HG02678 (cell line): ENCODE results near the gene SPACA4.

Source experiments
- ATAC-seq: cut with Tn5 transposase; IDR thresholded peaks from one replicate; pipeline ENCODE4 v1.9.1; 2021; ENCODE audit warnings: mild to moderate bottlenecking, moderate library complexity; ENCODE audit not compliant: unreplicated experiment

Gene SPACA4

DNA sequence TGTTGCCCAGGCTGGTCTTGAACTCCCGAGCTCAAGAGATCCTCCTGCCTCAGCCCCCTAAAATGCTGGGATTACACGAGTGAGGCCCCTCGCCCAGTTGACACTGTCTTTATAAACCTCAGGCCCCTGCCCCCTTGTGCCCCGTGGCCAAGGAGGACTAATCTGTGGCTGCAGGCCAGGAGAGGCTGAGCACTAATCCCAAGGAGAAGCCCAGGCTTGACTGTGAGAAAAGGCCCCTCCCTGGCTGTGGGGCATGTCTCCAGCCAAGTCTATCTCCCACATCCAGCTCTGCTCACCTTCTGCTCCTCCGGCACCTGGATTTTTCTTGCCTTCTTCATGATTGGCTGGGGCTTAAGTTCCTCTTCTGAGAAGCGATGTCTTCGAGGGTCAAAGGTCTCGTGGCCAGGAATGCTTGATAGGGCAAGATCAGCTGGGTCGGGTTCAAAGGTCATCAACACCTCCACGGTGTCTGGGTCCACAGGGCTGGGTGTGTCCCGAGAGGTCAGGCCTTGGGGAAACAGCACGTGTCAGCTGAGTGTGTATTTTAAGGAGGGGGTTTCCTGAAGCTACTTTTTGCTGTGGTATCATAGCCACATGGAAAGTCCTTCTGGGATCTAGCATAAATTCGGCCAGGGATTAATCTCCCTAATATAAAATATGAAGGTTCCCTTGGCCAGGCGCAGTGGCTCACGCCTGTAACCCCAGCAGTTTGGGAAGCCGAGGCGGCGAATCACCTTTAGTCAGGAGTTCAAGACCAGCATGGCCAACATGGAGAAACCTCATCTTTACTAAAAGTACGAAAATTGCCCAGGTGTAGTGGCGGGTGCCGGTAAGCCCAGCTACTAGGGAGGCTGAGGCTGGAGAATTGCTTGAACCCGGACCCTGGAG lies 26.9 kb downstream of the SPACA4 start:
- ATAC-seq = no peak

DNA sequence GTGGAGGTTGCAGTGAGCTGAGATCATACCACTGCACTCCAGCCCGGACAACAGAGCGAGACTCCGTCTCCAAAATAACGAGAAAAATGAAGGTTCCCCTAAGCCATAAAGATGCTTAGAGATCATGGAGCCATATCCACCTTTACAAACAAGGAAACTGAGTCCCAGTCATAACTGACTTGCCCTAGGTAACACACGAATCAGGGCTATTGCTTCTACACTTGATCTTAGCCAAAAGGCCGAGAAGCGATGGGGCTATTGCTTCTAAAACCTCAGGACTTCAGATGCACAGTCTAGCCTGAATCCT lies 27.4 kb downstream of the SPACA4 start:
- ATAC-seq = no peak

DNA sequence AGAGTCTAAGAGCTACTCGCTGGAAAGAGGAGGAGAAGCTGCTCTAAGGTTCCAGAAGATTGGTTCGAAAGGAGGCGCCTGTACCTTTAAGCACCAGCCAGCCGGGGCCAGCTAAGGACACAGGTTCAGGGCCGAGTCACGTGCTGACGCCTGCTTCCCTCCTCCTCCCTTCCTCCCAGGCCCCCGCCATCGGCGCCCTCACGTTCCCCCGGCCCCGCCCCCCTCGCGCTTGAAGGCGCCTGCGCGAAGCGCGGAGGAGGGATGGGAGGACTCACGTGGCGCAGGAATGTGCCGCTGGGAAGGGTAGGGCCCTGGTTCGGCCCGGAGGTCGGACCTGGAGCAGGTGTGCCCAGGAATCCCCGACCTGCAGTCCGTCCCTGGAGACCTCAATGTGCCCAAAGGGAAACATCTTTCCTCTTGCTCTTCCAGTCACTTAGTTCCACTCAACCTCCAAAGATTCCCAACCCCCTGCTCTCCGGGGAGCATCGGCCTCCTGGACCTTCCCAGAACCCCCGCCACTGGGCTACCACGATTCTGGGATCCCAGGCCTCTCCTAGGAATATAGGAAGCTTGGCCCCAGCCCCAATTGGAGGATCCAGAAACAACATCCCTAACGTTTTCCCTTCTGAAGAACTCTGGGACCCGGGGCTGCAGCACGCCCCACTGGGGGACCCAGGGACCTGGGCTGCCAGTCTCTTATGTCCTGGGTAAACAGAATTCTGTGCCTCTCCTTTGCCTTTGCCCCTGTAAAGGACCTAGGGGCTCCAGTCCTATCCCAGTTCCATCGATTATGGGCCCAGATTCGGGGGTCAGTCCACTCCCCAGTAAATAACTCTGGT lies 28.1 kb downstream of the SPACA4 start:
- no peak for ATAC-seq

DNA sequence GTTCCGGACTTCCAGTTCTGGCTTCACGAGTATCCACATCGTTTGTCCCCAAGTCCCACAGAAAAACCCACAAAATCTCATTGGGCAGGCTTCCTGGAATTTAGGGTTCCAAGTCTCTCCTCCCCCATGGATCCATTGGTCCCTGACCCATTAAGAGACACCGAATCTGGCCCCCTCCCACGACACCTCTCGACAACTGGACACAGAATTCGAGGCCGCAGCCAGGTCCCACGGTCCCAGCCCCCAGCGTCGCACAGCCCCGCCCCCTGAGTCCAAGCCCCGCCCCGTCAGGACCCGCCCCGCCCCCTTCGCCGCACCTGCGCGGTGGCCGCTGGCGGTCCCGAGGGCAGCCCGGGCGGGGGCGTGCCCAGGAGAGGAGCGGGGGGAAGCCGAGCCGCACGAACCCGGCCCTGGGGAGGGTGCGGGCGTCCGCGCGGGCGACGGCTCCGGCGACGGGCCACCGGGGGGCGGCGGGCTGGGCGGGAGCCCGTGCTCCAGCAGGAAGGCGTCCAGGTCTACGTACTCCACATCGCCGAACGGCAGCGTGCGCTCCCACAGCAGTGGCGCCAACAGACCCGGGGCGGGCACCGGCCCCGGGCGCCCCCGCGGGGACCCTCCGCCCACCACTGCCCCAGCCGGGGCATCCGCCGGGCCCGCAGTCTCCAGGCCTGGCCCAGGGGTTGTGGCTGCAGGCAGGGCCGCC lies 28.9 kb downstream of the SPACA4 start:
- no peak for ATAC-seq

DNA sequence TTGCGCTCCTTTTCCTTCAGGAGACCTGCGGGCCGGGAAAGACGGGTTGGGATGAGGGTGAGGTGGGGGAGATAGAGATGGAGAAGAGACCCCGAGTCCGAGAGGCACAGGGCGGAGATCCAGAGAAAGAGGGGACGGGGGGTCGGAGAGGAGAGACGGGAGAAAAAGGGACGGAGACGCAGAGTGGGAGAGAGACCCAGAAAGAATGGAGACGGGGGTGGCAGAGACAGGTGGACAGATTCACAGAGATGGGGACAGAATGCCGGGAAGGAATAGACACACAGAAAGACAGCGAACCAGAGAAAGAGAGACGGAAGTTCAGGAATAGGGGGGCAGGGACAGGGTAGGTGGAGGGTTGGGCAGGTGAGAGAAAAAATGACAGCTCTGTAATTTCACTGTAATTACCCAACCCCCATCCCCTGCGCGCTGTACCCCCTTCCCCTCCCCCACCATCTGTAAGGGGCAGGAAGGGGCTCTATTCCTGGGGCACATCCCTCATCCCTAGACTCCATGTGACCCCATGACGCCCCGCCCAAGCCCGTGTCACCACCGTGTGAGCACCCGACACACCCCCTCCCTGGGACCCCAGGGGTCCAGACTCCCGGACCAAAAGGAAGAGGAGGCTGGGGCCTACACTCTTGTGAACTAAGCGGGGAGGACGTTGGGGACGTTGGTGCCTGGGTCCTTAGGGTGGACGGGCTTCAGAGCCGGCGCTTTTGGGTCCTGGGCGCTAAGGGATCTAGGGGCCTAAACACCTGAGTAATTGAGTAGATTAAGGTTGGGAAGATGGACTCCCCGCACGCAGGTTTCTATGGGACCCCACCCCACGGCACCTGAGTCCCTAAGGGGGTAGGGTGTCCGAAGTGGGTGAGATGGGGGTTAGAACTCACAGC lies 29.7 kb downstream of the SPACA4 start:
- ATAC-seq = no peak

DNA sequence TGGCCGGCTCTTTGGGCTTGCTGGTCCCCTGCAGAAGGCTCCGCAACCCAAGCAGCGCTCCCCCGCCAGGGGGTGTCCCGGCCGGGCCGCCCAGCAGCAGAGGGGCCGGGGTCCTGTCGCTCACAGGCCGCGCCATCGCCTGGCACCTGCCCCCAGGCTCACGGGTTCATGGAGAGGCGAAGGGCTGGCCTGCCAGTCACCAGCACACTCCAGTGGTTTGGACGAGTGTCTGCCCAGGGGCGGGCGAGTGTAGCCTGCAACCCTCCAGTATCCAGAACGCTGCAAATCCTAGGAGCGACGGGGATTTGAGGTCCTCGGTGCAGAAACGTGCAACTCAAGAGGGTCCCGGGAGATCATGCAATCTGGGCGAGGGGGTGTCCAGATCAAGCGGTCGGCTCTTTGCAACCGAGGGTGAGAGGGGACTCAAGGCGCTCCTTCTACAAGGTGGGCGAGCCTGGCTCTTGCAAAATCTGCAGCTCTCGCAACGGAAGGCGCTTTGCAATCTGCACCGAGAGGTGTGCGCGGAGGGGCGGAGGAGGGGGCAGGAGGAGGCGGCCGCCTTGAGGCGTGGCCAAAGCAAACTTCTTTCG lies 30.4 kb downstream of the SPACA4 start, which contains the start of gene DBP:
DBP (minus strand) TSS at position 521 of the 590 bp plus-strand sequence; CDS start at position 136, 385 bp downstream.
- ATAC-seq = no peak

DNA sequence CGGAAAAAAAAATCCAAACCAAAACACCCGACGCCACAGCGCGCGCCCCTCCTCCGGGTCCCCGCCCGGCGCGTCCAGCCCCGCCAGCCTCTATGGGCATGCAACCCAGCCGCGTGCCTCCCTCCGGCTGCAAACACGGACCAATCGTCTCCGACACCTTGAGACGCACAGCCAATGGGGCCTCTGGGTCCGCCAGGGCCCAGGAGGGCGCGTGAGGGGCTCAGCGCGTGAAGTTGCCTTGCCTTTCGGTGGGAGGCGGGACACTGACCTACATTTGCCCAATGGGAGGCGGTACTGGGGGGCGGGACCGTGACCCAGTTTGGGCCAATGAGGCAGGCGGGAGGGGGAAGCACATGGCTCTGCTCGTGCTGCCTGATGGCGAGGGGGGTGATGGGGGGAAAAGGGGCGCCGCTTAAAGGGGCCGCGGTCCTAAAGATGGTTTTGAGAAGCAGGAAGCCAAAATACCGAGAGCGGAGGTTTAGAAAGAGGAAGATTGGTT lies 31.0 kb downstream of the SPACA4 start:
- peak; percentile 75 for ATAC-seq

DNA sequence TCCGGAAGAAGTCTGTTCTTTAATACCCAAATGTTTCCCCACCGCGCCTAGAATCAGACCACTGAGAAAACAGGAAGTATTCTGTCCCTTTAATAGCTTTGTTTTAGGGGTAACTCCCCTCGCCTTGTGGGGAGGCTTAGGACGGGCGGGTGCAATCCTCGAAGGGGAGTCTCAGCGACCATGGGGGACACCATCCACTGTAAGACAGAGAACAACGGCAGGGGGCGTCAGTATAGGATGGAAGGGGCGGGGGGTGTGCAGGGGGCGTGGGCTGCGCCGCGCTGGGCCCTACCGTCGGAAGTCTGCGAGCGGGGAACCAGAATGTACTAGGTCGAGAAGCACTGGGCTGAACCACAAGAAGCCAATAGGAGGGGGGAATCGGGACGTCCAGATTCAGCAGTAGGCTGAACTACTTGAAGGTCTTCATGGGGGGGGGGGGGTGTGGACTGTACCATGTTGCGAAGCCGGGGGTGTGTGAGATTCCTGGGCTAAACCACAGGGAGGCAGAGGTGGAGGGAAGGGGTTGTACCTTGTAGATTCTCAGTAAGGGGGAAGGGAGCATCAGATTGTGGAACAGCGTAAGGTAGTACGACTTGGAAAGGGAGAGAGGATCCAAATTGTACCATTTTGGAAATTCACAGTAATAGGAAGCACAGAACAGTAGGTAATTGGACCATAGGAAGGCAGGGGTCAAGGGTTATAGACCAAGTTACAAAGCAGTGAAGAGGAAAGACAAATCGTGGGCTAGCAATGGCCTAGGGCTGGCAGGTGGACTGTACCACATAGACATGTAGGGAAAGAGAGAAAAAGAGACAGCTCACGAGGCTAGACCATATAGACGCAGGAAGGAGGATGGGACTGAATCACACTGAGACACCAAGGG lies 31.6 kb downstream of the SPACA4 start:
- ATAC-seq = peak; percentile 21

DNA sequence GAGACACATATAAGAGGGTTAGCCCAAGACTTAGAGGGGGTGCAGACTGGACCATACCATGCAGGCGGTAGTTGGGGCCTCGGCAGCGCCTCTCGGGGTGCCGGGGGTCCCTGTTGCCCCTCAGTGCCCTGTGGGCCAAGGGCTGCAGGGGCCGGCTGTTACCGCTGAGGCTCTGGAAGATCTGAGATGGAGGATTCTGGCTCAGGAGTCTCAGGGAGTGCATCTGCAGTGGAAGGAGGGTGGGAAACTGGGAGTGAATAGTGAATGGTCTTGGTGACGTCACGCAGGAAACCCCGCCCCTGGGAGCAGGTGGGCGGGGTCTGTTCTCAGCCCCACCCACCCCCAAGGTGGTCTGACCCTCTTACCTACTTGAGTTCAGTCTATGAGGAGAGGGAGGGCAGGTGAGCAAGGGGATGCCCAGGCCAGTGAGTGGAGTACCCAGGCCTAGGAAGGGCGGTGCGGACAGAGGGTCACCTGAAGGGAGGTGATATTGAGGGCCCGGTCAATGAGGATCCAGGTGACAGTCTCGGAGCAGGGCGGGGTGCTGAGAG lies 32.4 kb downstream of the SPACA4 start:
- no peak for ATAC-seq

DNA sequence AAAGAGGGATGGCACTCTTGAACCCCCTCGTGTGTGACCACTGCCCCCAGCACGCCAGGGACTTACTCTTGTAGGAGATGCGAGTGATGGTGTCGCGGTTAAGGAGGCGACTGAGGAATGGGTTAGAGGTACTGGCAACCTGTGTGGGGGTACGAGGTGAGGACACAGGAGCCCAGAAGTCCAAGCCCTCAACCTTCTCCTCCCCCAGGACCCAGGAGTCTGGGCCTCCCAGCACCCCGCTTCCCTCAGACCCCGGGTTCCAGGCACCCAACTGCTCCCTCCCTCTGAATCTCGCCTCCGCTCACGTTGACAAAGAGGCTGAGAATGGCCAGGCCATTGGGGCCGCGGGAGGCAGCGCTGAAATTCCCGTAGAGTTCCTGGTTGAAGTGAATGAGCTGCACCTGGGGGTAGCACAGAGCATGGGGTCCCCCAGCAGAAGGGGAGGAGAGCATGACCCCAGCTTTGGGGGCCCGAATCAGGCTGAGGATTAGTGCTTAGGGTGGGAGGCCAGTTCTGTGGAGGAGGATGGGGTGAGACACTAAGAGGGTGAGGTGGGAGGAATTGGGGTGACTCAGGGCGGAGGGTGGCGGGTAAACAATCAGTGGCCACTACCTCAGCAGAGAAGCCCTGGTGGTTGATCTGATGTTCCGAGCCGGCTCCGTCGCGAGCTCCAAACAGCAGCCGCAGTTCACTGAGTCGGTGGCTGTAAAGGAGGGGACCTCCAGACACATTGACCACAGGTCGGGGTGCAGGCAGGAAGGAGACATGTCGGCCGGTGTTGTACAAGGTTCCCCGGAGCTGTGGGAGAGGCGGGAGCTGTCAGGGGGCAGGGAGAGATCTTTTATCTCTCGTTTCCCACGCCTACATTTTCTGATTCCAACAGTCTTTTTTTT lies 33.2 kb downstream of the SPACA4 start:
- no peak for ATAC-seq

DNA sequence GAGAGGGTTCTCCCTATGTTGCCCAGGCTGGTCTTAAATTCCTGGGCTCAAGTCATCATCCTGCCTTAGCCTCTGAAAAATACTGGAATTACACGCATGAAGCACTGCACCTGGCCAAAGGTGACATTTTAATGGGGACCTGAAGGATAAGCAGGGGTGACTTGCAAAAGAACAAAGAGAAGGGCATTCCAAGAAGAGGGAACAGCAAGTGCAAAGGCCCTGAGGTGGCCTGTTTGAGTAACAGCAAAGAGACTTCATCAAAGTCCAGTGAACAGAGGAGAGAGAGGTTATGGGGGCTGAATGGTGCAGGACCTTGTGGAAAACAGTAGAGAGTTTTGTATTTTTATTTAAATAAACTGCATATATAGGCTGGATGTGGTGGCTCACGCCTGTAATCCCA lies 35.3 kb downstream of the SPACA4 start:
- no peak for ATAC-seq

DNA sequence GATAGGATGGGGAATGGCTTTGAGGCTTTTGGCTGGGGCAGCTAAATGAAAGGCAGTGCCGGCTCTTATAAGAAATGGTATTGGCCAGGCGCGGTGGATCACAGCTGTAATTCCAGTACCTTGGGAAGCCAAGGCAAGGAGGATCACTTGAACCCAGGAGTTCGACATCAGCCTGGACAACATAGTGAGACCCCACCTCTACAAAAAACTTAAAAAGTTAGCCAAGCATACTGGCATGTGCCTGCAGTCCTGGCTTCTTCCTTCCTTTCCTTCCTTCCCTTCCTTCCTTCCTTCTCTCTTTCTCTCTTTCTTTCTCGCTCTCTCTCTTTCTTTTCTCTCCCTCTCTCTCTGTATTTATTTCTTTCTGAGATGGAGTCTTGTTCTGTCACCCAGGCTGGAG lies 36.3 kb downstream of the SPACA4 start:
- ATAC-seq = no peak

DNA sequence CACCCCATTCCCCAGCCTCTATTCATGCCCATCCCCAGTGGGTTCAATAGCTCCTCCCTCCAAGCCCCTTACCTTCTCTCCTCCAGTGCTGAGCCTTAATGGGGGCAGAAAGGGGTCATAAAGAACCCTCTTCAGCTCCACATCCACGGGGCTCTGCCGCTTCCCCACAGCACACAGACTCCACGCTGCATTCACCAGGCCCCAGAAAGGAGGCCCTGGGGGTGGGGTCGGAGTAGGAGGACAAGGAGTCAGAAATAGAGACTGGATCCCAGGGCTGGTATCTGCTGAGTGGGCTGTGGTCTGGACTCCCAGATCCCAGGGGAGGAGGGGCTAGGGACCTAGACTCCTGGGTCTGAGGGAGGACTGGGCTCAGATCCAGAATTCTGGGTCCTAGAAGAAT lies 37.8 kb downstream of the SPACA4 start:
- ATAC-seq = no peak

DNA sequence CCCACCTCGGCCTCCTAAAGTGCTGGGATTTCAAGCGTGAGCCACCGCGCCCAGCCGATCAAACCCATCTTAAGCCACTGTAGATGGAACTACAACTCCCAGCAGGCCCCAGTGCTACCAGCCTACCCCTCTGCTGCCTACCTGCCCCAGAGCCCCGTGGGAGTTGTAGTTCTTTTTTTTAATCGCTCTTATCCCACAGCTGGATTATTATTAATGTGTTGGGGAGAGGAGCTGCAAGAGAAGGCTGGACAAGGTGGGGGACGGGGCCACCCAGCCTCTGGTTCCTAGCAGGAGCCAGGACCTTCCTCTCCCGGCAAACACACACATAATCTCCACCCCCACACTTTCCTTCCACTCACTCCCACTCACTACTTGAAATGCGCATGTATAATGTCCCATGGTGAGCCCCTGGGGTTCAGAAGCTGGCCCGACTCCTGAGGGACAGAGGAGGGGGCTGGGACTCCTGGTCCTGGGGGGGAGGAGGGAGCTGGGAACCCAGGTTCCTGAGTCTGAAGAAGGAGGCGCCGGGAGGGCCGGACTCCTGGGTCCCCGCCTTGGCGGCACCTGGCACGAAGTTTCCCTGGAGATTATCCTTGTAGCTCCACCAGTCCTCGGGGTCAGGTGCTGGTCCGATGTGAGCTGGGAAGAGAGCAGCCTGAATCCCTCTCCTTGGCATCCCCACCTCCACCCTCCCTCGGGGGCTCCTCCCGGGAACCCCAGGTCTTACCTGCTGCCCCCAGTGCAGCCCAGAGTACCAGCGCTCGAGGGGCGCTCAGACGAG lies 38.5 kb downstream of the SPACA4 start:
- no peak for ATAC-seq

DNA sequence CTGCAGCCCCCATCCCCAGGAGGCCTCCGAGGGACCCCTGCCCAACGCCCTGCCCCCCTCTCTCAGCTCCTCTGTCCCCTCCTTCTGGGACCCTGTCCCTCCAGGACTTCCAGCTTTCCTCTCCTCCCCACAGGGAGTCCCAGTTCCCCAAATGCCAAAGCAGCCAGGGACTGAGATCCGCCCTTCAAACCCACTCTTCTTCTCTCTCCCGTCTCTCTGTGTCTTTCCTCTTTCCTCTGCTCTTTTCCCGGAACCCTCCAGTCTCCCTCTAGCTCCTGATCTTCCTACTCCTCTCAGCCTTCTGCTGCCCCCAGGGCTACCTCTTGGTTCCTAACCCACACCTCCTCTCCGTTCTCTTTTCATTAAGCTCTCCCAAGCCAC lies 39.1 kb downstream of the SPACA4 start:
- no peak for ATAC-seq

DNA sequence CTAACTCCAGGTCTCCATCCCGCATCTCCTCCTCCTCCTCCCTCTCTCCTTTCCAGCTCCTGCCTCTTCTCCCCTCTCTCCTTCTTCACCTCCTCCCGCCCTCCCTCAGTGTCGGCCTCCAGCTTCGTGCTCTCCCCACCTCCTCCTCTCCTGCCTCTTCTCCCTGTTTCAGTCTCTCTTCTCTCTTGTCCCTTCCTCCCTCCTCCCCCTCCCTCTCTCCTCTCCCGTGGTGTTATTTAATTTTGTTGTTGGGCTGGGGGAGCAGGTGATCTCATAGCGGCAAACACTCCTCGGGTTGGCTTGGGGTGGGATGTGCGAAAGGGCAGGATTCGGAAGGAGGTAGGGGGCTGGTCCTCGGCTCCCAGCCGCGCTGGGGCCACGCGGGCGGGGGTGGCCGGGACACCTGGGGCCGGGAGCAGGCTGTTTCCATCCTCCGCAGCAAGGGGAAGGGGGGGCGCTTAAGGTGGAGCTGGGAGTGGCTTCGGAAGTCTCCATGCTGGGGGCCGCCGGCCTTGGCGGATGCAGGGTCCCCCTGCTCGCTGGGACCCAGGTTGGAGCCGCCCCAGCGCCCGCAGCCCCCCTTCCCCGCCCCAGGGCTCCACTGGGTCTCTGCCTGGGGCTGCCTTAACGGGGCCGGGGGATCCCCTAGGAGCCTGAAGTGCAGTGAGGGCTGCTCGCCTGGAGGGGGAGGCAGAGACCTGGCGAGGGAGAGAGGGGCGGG lies 39.6 kb downstream of the SPACA4 start, which contains the start of gene CA11:
CA11 (minus strand) TSS at position 187 of the 721 bp plus-strand sequence. CDS start 555 bp downstream, outside the sequence.
- peak; percentile 87 for ATAC-seq
